ENCODE data around the gene DAO. TPM values are rescaled to one million over a fixed set of nuclear protein-coding genes. Genes with fewer than 3 reads are reported as not detected.

The DAO gene
- total RNA-seq, 1 experiment from 2014 or later, result not detected

GRCh38 chr12:108918206-108918605 is 38.3 kb downstream of the DAO start:
- POLR2A ChIA-PET (ENCODE audit: low non-redundant PET), result no interaction called here
- CTCF ChIA-PET, result no interaction called here
- H3K27me3 ChIP-seq (replicated peaks; ENCODE audit: insufficient read depth, low read depth, low read length, poor library complexity), result no peaks in the 10 kb centered on the region
- no peak for DNase-seq (ENCODE audit: low spot score)
- intact Hi-C loops (cut with micrococcal nuclease; ENCODE audit: unreplicated experiment), result no loop called here
- H3K4me1 ChIP-seq (ENCODE audit: insufficient read depth, low read length, poor library complexity, severe bottlenecking), result no peaks in the 10 kb centered on the region
- TF ChIP-seq CTCF (conservative IDR thresholded peaks at IDR 0.05; ENCODE audit: low read depth, low read length), result no peak
- no peak for TF ChIP-seq EZH2 (IDR thresholded peaks at IDR 0.05; ENCODE audit: borderline replicate concordance, low read depth, low read length, poor library complexity, severe bottlenecking)
- H3K27ac ChIP-seq (ENCODE audit: low read depth, low read length, poor library complexity, severe bottlenecking), result no peak overlapping the region
- no peak overlapping the region for H3K4me3 ChIP-seq (ENCODE audit: low read depth, low read length, poor library complexity, severe bottlenecking)
- no peaks in the 10 kb centered on the region for H3K9me3 ChIP-seq (ENCODE audit: low read depth, low read length, poor library complexity, severe bottlenecking)
- no peaks in the 10 kb centered on the region for H3K36me3 ChIP-seq (ENCODE audit: insufficient read depth, low read length, poor library complexity, severe bottlenecking)
- BruUV-seq (replicated peaks), result no TSS peak

GRCh38 chr12:108918960-108919642 is 39.2 kb downstream of the DAO start:
- BruUV-seq (replicated peaks), result no TSS peak
- TF ChIP-seq CTCF (conservative IDR thresholded peaks at IDR 0.05; ENCODE audit: low read depth, low read length) (no peak), EZH2 (IDR thresholded peaks at IDR 0.05; ENCODE audit: borderline replicate concordance, low read depth, low read length, poor library complexity, severe bottlenecking) (no peak)
- Histone ChIP-seq H3K4me1 (ENCODE audit: insufficient read depth, low read length, poor library complexity, severe bottlenecking) (no peaks in the 10 kb centered on the region), H3K36me3 (ENCODE audit: insufficient read depth, low read length, poor library complexity, severe bottlenecking) (no peaks in the 10 kb centered on the region), H3K4me3 (ENCODE audit: low read depth, low read length, poor library complexity, severe bottlenecking) (no peak overlapping the region), H3K27me3 (replicated peaks; ENCODE audit: insufficient read depth, low read depth, low read length, poor library complexity) (no peaks in the 10 kb centered on the region), H3K9me3 (ENCODE audit: low read depth, low read length, poor library complexity, severe bottlenecking) (no peaks in the 10 kb centered on the region), H3K27ac (ENCODE audit: low read depth, low read length, poor library complexity, severe bottlenecking) (no peak overlapping the region)
- intact Hi-C loops (cut with micrococcal nuclease; ENCODE audit: unreplicated experiment), result no loop called here
- ChIA-PET CTCF (no interaction called here), POLR2A (ENCODE audit: low non-redundant PET) (no interaction called here)
- no peak for DNase-seq (ENCODE audit: low spot score)

- DNase-seq (ENCODE audit: low spot score), result no peak
- H3K27me3 ChIP-seq (replicated peaks; ENCODE audit: insufficient read depth, low read depth, low read length, poor library complexity), result no peaks in the 10 kb centered on the region
- no peak overlapping the region for H3K4me3 ChIP-seq (ENCODE audit: low read depth, low read length, poor library complexity, severe bottlenecking)
- H3K9me3 ChIP-seq (ENCODE audit: low read depth, low read length, poor library complexity, severe bottlenecking), result no peaks in the 10 kb centered on the region
- H3K27ac ChIP-seq (ENCODE audit: low read depth, low read length, poor library complexity, severe bottlenecking), result no peak overlapping the region
- no TSS peak for BruUV-seq (replicated peaks)
- ChIA-PET CTCF (no interaction called here), POLR2A (ENCODE audit: low non-redundant PET) (no interaction called here)
- H3K36me3 ChIP-seq (ENCODE audit: insufficient read depth, low read length, poor library complexity, severe bottlenecking), result no peaks in the 10 kb centered on the region
- intact Hi-C loops (cut with micrococcal nuclease; ENCODE audit: unreplicated experiment), result no loop called here
- no peaks in the 10 kb centered on the region for H3K4me1 ChIP-seq (ENCODE audit: insufficient read depth, low read length, poor library complexity, severe bottlenecking)
- TF ChIP-seq EZH2 (IDR thresholded peaks at IDR 0.05; ENCODE audit: borderline replicate concordance, low read depth, low read length, poor library complexity, severe bottlenecking) (no peak), CTCF (conservative IDR thresholded peaks at IDR 0.05; ENCODE audit: low read depth, low read length) (no peak)
These were observed 42.1 kb downstream of the DAO start for GRCh38 chr12:108921946-108922345.
